ENCODE data around the gene LRMDA.

- TF ChIP-seq, protein P1, sequence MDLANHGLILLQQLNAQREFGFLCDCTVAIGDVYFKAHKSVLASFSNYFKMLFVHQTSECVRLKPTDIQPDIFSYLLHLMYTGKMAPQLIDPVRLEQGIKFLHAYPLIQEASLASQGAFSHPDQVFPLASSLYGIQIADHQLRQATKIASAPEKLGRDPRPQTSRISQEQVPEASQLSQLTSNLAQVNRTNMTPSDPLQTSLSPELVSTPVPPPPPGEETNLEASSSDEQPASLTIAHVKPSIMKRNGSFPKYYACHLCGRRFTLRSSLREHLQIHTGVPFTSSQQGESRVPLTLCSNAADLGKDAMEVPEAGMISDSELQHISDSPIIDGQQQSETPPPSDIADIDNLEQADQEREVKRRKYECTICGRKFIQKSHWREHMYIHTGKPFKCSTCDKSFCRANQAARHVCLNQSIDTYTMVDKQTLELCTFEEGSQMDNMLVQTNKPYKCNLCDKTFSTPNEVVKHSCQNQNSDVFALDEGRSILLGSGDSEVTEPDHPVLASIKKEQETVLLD (CRISPR knock-in tag; IDR thresholded peaks at IDR 0.05; ENCODE audit: low read depth), result no peak
- TF ChIP-seq POLR2A (IDR thresholded peaks at IDR 0.05; ENCODE audit: insufficient read depth in 1 of 2, low read depth in 2 of 2, low read length in 2 of 2) (no peak), REST (IDR thresholded peaks at IDR 0.05; ENCODE audit: borderline replicate concordance in 1 of 2, low read depth in 1 of 2, low read length in 2 of 2) (no peak), TAF1 (CRISPR knock-in tag; IDR thresholded peaks at IDR 0.05) (no peak), SETDB1 (CRISPR knock-in tag; IDR thresholded peaks at IDR 0.05; ENCODE audit: borderline replicate concordance) (no peak)
Measured at GRCh38 chr10:75940742-75941141, 509.3 kb downstream of the LRMDA start.

Data from HepG2 (cell line).